Kidney (tissue), 14 donors: ENCODE data around the gene ADIG. TPM values are rescaled to one million over a fixed set of nuclear protein-coding genes. Genes with fewer than 3 reads are reported as not detected.

Experiments used
- DNase-seq, 5 donors: peaks; one replicate each; pipeline ENCODE4 v3.0.0-alpha.2; 2013 to 2020
- FAIRE-seq: peaks from 2 replicates; lab custom pipeline; 2012; peaks lifted over from hg19 to GRCh38; lab: Jason Lieb, UNC
- H3K27ac ChIP-seq, 2 donors: one replicate each; pipeline ENCODE4 v1.7.0; 2013; ENCODE audit warnings: low read depth in 2 of 2, low read length in 2 of 2, inconsistent platforms in 1 of 2
- H3K27me3 ChIP-seq: one replicate; pipeline ENCODE4 v1.7.1; 2013; ENCODE audit warnings: low read length, inconsistent platforms; ENCODE audit not compliant: control insufficient read depth, insufficient read depth
- H3K36me3 ChIP-seq, 3 donors: one replicate each; pipeline versions ENCODE4 v1.7.0 to v1.7.1; 2013; ENCODE audit warnings: low read length in 3 of 3, control low read depth in 1 of 3, inconsistent platforms in 1 of 3; ENCODE audit not compliant: insufficient read depth in 3 of 3, control insufficient read depth in 2 of 3
- H3K4me1 ChIP-seq, 3 donors: one replicate each; pipeline versions ENCODE4 v1.7.0 to v1.7.1; 2013; ENCODE audit warnings: low read length in 3 of 3, inconsistent platforms in 1 of 3, low read depth in 1 of 3; ENCODE audit not compliant: control insufficient read depth in 2 of 3, insufficient read depth in 2 of 3
- H3K4me3 ChIP-seq, 3 donors: one replicate each; pipeline versions ENCODE4 v1.7.0 to v1.8.1; 2013; ENCODE audit warnings: low read length in 3 of 3, control low read depth in 1 of 3, inconsistent platforms in 1 of 3
- H3K9ac ChIP-seq, 3 donors: one replicate each; pipeline versions ENCODE4 v1.7.0 to v1.7.1; 2013; ENCODE audit warnings: low read length in 3 of 3, control low read depth in 1 of 3, inconsistent platforms in 1 of 3
- H3K9me3 ChIP-seq, 3 donors: one replicate each; pipeline versions ENCODE4 v1.7.0 to v1.7.1; 2013; ENCODE audit warnings: low read length in 3 of 3, control low read depth in 1 of 3, inconsistent platforms in 1 of 3; ENCODE audit not compliant: control insufficient read depth in 2 of 3, insufficient read depth in 1 of 3
- intact Hi-C: fragments of 100-400 bp; cut with DNase I; formaldehyde crosslinking; loops from one replicate; pipeline ENCODE4 v1.11.1; 2022
- polyA plus RNA-seq: library from polyadenylated mRNA; stranded (reverse); fragments of 350-450 nt; fragmentation: Illumina TruSeq; extraction: RNeasy Lipid Tissue Mini Kit (QIAGEN cat#74804); gene quantifications from one replicate; pipeline ENCODE4 v1.2.3, GENCODE V29; 2014; ENCODE audit warnings: low read depth, low replicate concordance; ENCODE audit not compliant: insufficient read depth
- total RNA-seq: library from RNA; stranded (reverse); fragmentation: NEBNext Ultra II Directional; extraction: Animal tissue kit (Norgen Biotek cat#: 25700); gene quantifications from one replicate; pipeline ENCODE4 v1.2.1, GENCODE V29; 2021
- TF ChIP-seq, protein P1 (sequence below): IDR thresholded peaks from 3 replicates; pipeline ENCODE4 v1.5.1; 2012; ENCODE audit warnings: mild to moderate bottlenecking, moderate library complexity, borderline replicate concordance; ENCODE audit not compliant: insufficient read depth; ENCODE audit errors: extremely low read depth
- donor health status: control.
- donor health status: control.
- donor health status: control.
- donor health status: control.
- donor health status: control.
- donor health status: DM: yes; HTN: yes; CAD: no.
- donor health status: Normal renal cell carcinoma (clear cell type).

Gene ADIG
- total and polyA plus RNA-seq, 2 donors from 2014 or later, result 0.58 TPM; not detected in 1

DNA sequence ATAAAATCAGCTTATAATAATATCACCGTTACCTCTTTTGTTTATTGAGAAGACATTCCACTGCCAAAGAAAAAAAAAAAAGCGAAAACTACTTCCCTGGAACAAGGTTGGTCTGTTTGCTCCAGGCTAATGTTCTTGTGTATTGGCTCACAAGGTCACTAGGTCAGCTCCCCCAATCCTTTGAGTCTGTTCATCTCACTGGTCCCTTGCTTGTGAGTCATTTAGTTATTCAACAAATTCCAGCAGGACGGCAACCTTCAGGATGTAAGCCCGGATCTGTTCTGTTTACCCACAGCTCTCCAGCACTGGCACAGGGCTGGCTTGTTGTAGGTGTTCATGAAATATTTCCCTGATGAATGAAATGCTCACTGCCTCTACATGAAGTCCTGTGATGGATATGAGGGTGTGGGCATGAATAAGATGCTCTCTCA lies 23.9 kb downstream of the ADIG start:
- no peak overlapping the region for H3K9ac ChIP-seq
- H3K4me1 ChIP-seq, result peaks cover 0 to 9% (median 0%) of the 10 kb centered on the region in 3 donors
- no peak for DNase-seq
- H3K36me3 ChIP-seq, result no peaks in the 10 kb centered on the region
- no peak overlapping the region for H3K4me3 ChIP-seq
- H3K27ac ChIP-seq, result no peak overlapping the region
- no peak for FAIRE-seq
- H3K9me3 ChIP-seq, result no peaks in the 10 kb centered on the region
- H3K27me3 ChIP-seq, result no peaks in the 10 kb centered on the region
- intact Hi-C loops, result no loop called here
- TF ChIP-seq, protein P1, sequence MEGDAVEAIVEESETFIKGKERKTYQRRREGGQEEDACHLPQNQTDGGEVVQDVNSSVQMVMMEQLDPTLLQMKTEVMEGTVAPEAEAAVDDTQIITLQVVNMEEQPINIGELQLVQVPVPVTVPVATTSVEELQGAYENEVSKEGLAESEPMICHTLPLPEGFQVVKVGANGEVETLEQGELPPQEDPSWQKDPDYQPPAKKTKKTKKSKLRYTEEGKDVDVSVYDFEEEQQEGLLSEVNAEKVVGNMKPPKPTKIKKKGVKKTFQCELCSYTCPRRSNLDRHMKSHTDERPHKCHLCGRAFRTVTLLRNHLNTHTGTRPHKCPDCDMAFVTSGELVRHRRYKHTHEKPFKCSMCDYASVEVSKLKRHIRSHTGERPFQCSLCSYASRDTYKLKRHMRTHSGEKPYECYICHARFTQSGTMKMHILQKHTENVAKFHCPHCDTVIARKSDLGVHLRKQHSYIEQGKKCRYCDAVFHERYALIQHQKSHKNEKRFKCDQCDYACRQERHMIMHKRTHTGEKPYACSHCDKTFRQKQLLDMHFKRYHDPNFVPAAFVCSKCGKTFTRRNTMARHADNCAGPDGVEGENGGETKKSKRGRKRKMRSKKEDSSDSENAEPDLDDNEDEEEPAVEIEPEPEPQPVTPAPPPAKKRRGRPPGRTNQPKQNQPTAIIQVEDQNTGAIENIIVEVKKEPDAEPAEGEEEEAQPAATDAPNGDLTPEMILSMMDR, result no peak

GRCh38 chr20:38607351-38607750 lies 26.4 kb downstream of the ADIG start:
- TF ChIP-seq, protein P1, result no peak

GRCh38 chr20:38608188-38608587 lies 27.2 kb downstream of the ADIG start:
- FAIRE-seq, result no peak
- Histone ChIP-seq H3K9ac (no peak overlapping the region), H3K4me3 (no peak overlapping the region), H3K27me3 (no peaks in the 10 kb centered on the region), H3K9me3 (no peaks in the 10 kb centered on the region), H3K27ac (no peak overlapping the region), H3K36me3 (no peaks in the 10 kb centered on the region), H3K4me1 (no peaks in the 10 kb centered on the region)
- intact Hi-C loops, result no loop called here
- DNase-seq, result no peak
- TF ChIP-seq, protein P1, result no peak

More at GRCh38 chr20:38607351-38607750, 26.4 kb downstream of the ADIG start:
- Histone ChIP-seq H3K9ac (no peak overlapping the region), H3K27me3 (no peaks in the 10 kb centered on the region), H3K9me3 (no peaks in the 10 kb centered on the region), H3K4me1 (no peaks in the 10 kb centered on the region), H3K36me3 (no peaks in the 10 kb centered on the region), H3K27ac (no peak overlapping the region), H3K4me3 (no peak overlapping the region)
- DNase-seq (no peak), FAIRE-seq (no peak)
- intact Hi-C loops, result no loop called here

DNA sequence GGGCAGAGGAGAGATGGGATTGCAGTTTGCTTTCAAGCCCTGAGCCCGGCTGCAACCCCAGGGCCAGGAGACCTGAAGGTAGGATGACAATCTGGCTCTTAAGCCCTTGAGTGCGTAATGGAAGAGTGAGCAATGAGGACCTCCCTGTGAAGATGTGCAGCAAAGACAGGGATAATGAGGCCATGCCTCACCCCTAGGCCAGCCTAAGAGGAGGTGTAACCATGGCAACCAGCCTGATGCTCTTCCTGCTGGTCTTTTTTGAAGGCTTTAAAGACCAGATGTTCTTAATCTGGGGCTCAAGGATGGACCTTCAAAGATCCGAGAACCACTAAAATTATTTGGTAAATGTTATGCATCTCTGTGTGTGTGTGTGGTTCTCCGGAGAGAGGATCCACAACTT lies 28.8 kb downstream of the ADIG start:
- intact Hi-C loops, result no loop called here
- TF ChIP-seq, protein P1, result no peak
- H3K27ac ChIP-seq, result no peak overlapping the region
- no peak for DNase-seq
- no peak overlapping the region for H3K9ac ChIP-seq
- FAIRE-seq, result no peak
- no peaks in the 10 kb centered on the region for H3K27me3 ChIP-seq
- no peaks in the 10 kb centered on the region for H3K9me3 ChIP-seq
- no peaks in the 10 kb centered on the region for H3K36me3 ChIP-seq
- no peaks in the 10 kb centered on the region for H3K4me1 ChIP-seq
- no peak overlapping the region for H3K4me3 ChIP-seq
